ENCODE measurements around the gene UBE3C.

The UBE3C gene

GRCh38 chr7:157291404-157292080 is 152.8 kb downstream of the UBE3C start:
- H3K9me3 ChIP-seq (ENCODE audit: insufficient read depth, low read length), result no peaks in the 10 kb centered on the region
- H3K4me1 ChIP-seq (ENCODE audit: low read length), result peaks cover 8% of the 10 kb centered on the region
- H3K9ac ChIP-seq (ENCODE audit: low read length), result no peak overlapping the region
- H4K20me1 ChIP-seq (ENCODE audit: insufficient read depth, low read length), result no peaks in the 10 kb centered on the region
- H3K4me2 ChIP-seq (ENCODE audit: low read length), result no peak overlapping the region
- no peak overlapping the region for H3K4me3 ChIP-seq (ENCODE audit: low read length)
- H3K36me3 ChIP-seq (replicated peaks; ENCODE audit: low read depth, low read length), result no peaks in the 10 kb centered on the region
- H3K27me3 ChIP-seq (ENCODE audit: low read depth, low read length), result no peaks in the 10 kb centered on the region
- H2AFZ ChIP-seq (ENCODE audit: low read depth, low read length), result no peak overlapping the region
- TF ChIP-seq EZH2phosphoT487 (IDR thresholded peaks at IDR 0.05; ENCODE audit: low read depth) (no peak), CTCF (IDR thresholded peaks at IDR 0.05; ENCODE audit: low read depth, low read length) (no peak)
- H3K79me2 ChIP-seq (ENCODE audit: low read length), result no peaks in the 10 kb centered on the region
- H3K27ac ChIP-seq (ENCODE audit: low read length), result no peak overlapping the region

GRCh38 chr7:157292258-157292657 is 153.5 kb downstream of the UBE3C start:
- H3K36me3 ChIP-seq (replicated peaks; ENCODE audit: low read depth, low read length), result no peaks in the 10 kb centered on the region
- peaks cover 12% of the 10 kb centered on the region for H3K4me1 ChIP-seq (ENCODE audit: low read length)
- no peaks in the 10 kb centered on the region for H3K9me3 ChIP-seq (ENCODE audit: insufficient read depth, low read length)
- no peaks in the 10 kb centered on the region for H4K20me1 ChIP-seq (ENCODE audit: insufficient read depth, low read length)
- no peaks in the 10 kb centered on the region for H3K27me3 ChIP-seq (ENCODE audit: low read depth, low read length)
- H3K79me2 ChIP-seq (ENCODE audit: low read length), result no peaks in the 10 kb centered on the region
- TF ChIP-seq CTCF (IDR thresholded peaks at IDR 0.05; ENCODE audit: low read depth, low read length) (no peak), EZH2phosphoT487 (IDR thresholded peaks at IDR 0.05; ENCODE audit: low read depth) (no peak)
- H3K9ac ChIP-seq (ENCODE audit: low read length), result no peak overlapping the region
- no peak overlapping the region for H3K4me3 ChIP-seq (ENCODE audit: low read length)
- H3K27ac ChIP-seq (ENCODE audit: low read length), result no peak overlapping the region
- H2AFZ ChIP-seq (ENCODE audit: low read depth, low read length), result no peak overlapping the region
- no peak overlapping the region for H3K4me2 ChIP-seq (ENCODE audit: low read length)

- Histone ChIP-seq H3K9me3 (ENCODE audit: insufficient read depth, low read length) (no peaks in the 10 kb centered on the region), H2AFZ (ENCODE audit: low read depth, low read length) (no peak overlapping the region), H3K4me1 (ENCODE audit: low read length) (peaks cover 12% of the 10 kb centered on the region), H3K79me2 (ENCODE audit: low read length) (no peaks in the 10 kb centered on the region), H3K36me3 (replicated peaks; ENCODE audit: low read depth, low read length) (no peaks in the 10 kb centered on the region), H3K27me3 (ENCODE audit: low read depth, low read length) (no peaks in the 10 kb centered on the region), H4K20me1 (ENCODE audit: insufficient read depth, low read length) (no peaks in the 10 kb centered on the region), H3K4me3 (ENCODE audit: low read length) (no peak overlapping the region), H3K4me2 (ENCODE audit: low read length) (no peak overlapping the region), H3K9ac (ENCODE audit: low read length) (no peak overlapping the region), H3K27ac (ENCODE audit: low read length) (no peak overlapping the region)
- TF ChIP-seq EZH2phosphoT487 (IDR thresholded peaks at IDR 0.05; ENCODE audit: low read depth) (no peak), CTCF (IDR thresholded peaks at IDR 0.05; ENCODE audit: low read depth, low read length) (no peak)
These were observed 154.2 kb downstream of the UBE3C start for GRCh38 chr7:157292770-157293412.

- Histone ChIP-seq H3K4me2 (ENCODE audit: low read length) (no peak overlapping the region), H4K20me1 (ENCODE audit: insufficient read depth, low read length) (no peaks in the 10 kb centered on the region), H3K27me3 (ENCODE audit: low read depth, low read length) (no peaks in the 10 kb centered on the region), H3K27ac (ENCODE audit: low read length) (no peak overlapping the region), H3K4me3 (ENCODE audit: low read length) (no peak overlapping the region), H3K79me2 (ENCODE audit: low read length) (no peaks in the 10 kb centered on the region), H3K36me3 (replicated peaks; ENCODE audit: low read depth, low read length) (no peaks in the 10 kb centered on the region), H2AFZ (ENCODE audit: low read depth, low read length) (no peak overlapping the region), H3K9me3 (ENCODE audit: insufficient read depth, low read length) (no peaks in the 10 kb centered on the region), H3K4me1 (ENCODE audit: low read length) (peaks cover 12% of the 10 kb centered on the region), H3K9ac (ENCODE audit: low read length) (no peak overlapping the region)
- no peak for TF ChIP-seq EZH2phosphoT487 (IDR thresholded peaks at IDR 0.05; ENCODE audit: low read depth)
- no peak for TF ChIP-seq CTCF (IDR thresholded peaks at IDR 0.05; ENCODE audit: low read depth, low read length)
These were observed 154.7 kb downstream of the UBE3C start for GRCh38 chr7:157293413-157293788.
